GM21717 (cell line): ENCODE results near the gene PLA2G12B.

ENCODE experiments used
- ATAC-seq: cut with Tn5 transposase; IDR thresholded peaks from one replicate; pipeline ENCODE4 v1.9.1; 2021; ENCODE audit warnings: mild to moderate bottlenecking, moderate library complexity; ENCODE audit not compliant: unreplicated experiment

PLA2G12B gene

DNA sequence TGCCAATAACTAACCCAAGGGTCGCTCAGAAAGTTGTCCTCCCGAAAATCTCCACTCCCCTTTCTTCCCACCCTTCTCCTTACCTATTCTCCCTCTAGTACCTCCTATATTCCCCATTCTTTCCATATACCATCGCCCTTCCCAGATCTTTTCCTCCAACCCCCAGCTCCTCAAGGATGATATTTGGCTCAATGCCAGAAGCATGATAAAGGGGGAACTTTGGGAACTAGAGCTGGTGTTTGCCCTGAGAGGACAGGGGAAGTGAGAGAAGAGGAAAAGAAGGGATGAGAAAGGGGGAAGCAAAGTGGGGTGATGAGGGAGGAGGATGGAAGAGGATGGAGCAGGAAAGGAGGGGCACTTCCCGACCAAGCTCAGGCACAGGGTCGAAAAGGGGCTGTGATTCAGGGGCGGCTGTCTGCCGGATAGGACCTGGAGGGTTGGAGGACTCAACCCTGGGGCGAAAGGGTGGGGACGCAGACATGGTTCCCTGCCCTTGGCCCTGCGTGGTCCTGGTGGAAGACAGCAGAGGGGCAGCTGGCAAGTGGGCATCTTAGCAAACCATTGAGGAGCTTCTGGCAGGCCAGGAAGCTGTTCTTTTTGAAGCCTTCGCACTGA is 59.3 kb downstream of the PLA2G12B start:
- ATAC-seq = no peak

DNA sequence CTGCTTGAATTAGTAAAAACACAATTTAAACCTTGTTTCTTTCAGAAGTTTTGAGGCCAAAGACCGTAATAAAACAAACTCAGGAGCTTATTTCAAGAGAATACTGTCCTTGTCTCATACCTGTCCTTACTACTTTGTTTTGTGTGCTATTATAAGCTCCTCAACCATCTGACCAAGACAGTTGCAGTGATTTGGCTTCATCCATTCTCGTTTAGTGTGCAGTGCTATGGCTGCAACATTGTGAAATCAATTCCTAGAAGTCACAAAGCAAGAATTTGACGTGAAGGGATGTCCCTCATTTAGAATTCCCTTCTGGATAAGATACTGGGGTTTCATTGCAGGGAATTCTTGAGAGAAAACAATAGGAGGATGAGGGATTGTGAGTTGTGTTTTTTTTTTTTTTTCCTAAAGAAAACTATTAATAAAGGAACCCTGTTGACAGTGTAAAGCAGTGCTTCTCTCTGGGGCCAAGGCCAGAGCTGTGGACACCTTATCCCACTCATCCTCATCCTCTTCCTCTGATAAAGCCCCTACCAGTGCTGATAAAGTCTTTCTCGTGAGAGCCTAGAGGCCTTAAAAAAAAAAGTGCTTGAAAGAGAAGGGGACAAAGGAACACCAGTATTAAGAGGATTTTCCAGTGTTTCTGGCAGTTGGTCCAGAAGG is 61.3 kb downstream of the PLA2G12B start, which contains the start of gene OIT3:
Gene OIT3, plus strand, starts transcription at position 604 of the 663 bp plus-strand sequence. CDS start 60 bp downstream, outside the sequence.
- ATAC-seq = no peak

DNA sequence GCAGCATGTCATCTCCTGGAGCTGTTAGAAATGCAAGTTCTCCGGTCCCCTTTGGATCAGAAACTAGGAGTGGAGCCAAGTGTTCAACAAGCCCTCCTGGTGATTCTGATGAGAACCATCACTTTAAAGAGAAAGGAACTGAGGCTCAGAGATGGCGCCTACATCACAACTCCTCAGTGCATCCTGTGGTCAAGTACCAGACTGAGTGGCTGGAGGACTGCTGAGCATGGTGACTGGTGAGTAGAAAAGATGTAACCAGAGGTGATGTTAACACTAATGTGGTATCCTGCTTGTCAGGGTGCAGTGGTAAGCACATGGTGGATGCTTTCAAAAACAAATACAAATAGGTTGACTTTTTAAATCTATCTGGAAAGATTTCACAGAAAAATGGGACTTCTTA is 64.5 kb downstream of the PLA2G12B start:
- no peak for ATAC-seq

DNA sequence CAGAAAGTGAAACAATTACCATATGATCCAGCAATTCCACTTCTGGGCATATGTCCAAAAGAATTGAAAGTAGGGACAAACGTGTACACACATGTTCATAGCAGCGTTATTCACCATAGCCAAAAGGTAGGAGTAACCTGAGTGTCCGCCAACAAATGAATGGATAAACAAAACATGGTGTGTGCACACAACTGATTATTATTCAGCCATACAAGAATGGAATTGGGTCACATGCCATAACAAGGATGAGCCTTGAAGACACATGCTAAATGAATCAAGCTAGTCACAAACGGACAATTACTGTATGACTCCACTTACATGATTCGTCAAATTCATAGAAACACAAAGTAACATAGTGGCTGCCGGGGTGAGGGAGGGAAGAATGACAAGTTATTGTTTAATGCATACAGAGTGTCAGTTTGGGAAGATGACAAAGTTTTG is 65.2 kb downstream of the PLA2G12B start:
- no peak for ATAC-seq

DNA sequence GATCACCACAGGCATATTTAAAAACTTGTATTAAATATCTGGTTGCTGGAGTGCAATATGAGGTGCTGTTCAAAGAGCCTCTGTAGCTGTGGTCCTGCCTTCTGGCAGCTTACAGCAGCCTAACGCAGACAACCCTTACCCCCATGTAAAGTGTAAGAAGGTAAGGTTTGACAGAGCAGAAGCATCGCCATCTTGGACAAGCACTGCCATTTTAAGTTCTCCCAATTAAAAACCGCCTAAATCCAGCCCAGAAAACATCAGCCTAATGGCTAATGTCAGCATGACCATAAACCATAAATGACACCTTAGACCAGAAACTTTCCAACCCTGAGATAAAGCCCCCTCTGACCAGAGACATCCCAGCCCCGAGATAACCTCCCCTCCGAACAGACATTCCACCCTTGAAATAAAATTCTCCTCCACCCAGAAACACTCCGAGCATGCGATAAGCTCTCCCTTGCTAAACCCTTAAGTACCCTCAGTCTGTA is 66.4 kb downstream of the PLA2G12B start:
- ATAC-seq = no peak

DNA sequence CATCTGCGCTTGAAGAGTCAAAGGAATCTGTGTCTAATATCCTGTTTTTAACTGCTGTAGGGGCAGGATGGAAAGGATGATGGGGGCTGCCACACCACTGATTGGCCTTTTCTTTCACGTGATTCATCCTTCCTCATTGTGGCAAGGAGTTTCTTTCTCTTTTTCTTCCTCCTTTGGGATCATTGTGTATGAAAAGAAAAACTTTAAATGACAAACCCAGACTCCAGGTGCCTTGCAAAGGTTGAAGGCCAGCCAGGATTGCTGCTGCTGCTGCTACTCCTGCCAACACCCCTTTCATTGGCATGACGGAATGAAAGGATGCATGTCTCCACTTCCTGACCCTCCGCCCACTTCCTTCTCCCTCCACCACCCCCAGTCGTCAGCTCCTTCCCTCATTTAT is 67.6 kb downstream of the PLA2G12B start:
- ATAC-seq = no peak

DNA sequence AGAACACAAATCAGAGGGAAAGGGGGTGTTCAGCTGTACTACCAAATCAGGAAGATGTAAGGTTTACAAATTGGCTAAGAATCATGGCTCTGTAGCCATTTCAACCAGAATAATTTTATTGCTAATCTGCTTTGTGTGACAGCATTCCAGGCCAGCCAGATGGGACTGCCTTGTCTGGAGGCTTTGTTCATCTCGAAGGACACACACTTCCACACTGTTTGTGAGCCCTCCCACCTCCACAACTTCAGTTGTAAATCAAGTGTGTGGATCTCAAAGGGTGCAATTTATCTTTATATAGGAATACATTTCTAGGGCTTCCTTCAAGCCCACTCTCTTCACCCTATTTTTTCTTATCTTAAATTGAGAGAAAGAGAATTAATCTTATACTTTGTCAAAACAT is 68.0 kb downstream of the PLA2G12B start:
- ATAC-seq = no peak

DNA sequence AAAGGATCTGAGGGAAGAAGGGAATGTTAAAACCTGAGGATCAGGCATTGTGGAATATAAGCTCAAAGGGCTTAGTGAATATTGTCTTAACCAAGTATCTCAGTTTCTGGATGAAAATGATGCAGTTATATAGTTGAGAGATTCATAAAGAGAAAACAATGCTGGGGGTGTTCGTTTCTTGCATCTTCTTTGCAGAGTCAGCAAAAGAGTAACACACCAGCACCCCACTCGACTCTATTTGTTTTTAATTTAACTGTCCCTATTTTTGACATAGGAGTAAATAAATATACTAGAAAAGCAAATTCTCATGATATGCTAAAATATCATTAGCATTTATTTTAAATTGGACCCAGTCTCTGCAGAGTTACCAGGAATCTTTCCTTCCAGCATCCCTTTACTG is 68.7 kb downstream of the PLA2G12B start:
- no peak for ATAC-seq
